VCaP (cell line): ENCODE data around the gene TNPO1.
"Not testable (repeated sequence)": the region's sequence is repeated elsewhere in the genome, so short reads cannot be mapped to it uniquely, and the experiment has no call there.

ENCODE experiments used
- H3K27ac ChIP-seq: fragments of 450-650 bp; 2 replicates; pipeline ENCODE4 v1.5.1; 2017
- TF ChIP-seq, protein P1 (sequence below): fragments of 450-650 bp; conservative IDR thresholded peaks from 2 replicates; pipeline ENCODE4 v1.5.1; 2017; ENCODE audit warnings: mild to moderate bottlenecking, moderate library complexity

Gene TNPO1

DNA sequence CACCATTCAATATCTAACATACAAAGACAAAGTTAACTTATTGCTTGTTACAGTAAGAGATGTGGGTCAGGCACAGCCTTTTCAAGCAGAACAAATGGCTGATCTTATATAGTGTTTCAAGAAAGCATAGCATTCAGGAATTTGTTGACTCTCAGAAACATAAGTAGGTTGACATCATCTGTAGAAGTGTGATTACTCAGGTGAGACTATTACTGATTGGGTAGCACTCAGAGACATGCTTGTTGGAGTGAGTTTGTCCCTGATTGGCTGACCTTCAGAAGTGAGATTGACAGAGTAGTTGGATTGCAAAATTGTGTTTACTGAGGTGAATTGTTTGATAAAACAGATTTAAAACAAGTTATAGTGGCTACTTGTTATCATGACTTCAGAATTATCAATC lies 30.7 kb upstream of the TNPO1 start:
- TF ChIP-seq, protein P1, sequence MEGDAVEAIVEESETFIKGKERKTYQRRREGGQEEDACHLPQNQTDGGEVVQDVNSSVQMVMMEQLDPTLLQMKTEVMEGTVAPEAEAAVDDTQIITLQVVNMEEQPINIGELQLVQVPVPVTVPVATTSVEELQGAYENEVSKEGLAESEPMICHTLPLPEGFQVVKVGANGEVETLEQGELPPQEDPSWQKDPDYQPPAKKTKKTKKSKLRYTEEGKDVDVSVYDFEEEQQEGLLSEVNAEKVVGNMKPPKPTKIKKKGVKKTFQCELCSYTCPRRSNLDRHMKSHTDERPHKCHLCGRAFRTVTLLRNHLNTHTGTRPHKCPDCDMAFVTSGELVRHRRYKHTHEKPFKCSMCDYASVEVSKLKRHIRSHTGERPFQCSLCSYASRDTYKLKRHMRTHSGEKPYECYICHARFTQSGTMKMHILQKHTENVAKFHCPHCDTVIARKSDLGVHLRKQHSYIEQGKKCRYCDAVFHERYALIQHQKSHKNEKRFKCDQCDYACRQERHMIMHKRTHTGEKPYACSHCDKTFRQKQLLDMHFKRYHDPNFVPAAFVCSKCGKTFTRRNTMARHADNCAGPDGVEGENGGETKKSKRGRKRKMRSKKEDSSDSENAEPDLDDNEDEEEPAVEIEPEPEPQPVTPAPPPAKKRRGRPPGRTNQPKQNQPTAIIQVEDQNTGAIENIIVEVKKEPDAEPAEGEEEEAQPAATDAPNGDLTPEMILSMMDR: no peak

DNA sequence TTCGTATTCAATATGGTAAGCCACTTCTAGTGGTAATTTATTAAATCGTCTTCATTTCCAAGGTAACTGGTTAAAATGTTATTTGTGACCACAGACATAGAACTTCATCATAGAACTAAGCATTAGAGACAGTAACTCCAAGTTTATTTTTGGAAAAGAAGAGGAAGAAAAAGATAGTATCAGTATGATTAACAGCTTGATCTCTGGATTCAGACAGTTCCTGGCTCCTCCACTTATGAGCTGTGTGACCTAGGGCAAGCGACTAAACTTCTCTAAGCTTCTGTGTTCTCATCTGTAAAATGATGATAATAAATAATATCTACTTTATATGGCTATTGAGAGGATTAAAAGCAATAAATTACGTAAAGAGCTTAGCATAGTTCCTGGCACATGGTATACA lies 29.8 kb upstream of the TNPO1 start:
- TF ChIP-seq, protein P1: no peak
- H3K27ac ChIP-seq: no peak overlapping the region

More for the DNA sequence above, 30.7 kb upstream of the TNPO1 start:
- H3K27ac ChIP-seq: no peak overlapping the region

DNA sequence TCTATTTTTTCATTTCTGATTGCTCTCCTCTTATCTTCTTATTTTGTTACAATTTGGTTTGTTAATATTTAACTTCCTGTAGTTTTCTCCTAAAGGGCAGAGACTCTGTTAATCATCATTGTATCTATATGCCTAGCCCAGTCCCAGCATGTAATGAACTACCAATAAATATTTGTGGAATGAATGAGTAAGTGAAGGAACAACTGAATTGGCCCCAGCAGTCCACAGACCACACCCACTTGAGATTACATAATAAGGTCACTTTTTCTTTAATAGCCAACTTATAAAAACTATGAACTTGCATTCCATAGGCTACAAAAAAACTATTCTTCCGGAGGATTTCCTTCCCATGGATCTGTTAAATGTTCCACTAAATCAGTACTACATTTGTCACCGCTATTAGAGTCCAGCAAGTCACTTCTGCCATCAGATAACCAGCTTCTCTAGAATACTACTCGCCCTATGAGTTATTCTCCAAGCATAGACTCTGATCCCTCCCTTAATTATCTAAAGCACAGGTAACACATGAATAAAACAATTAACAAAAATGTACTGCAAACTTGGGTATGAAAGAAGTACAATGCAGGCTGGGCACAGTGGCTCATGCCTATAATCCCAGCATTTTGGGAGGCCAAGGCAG lies 27.5 kb upstream of the TNPO1 start:
- H3K27ac ChIP-seq: no peak overlapping the region
- TF ChIP-seq, protein P1: no peak

DNA sequence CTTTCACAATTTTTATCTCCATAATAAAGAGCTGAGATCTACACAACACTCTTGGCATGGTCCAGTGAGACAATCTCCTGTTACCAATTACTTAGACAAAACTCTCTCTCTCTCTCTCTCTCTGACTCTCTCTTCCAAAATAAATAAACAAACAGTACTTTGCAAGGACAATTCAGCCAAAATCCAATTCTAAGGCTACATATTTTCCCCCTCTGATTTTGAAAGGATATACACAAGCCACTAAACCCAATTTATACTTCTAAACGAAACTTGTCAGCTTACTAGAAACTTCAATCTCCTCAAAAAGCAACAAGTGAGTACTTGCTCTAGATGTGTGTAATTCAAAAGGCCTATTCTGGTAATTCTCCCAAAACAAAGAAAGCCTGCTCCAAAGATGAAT lies 26.3 kb upstream of the TNPO1 start:
- H3K27ac ChIP-seq: no peak overlapping the region
- TF ChIP-seq, protein P1: no peak

DNA sequence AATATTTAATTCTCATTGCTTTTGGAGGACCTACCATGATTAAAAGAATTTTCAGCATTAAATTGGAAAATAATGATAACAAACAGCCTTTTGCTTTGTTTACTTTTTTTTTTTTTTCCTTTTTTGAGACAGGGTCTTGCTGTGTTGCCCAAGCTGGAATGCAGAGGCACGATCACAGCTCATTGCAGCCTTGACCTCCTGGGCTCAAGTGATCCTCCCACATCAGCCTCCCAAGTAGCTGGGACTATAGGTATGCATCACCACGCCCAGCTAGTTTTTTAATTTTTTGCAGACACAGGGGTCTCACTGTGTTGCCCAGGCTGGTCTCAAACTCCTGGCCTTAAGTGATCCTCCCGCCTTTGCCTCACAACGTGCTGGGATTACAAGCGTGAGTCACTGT lies 23.8 kb upstream of the TNPO1 start:
- not testable (repeated sequence) for H3K27ac ChIP-seq

DNA sequence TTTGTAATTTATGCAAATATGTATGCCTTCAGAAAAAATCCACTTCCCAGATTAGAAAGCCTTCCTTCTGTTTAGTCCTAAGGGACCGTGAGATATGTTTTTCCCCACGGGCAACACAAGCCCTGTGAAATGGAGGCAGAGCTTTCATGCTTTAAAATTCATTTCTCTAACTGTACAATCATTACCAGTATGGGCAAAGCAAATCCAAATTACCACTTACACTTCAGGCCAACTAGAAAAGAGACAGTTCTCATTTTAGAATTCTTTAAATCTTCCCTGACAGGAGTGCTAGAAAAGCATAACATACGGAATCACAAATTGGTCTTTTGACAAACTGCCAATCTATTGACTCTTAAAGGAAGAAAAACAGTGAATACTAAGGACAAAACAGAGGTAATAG lies 20.5 kb upstream of the TNPO1 start:
- no peak overlapping the region for H3K27ac ChIP-seq
- TF ChIP-seq, protein P1: no peak

DNA sequence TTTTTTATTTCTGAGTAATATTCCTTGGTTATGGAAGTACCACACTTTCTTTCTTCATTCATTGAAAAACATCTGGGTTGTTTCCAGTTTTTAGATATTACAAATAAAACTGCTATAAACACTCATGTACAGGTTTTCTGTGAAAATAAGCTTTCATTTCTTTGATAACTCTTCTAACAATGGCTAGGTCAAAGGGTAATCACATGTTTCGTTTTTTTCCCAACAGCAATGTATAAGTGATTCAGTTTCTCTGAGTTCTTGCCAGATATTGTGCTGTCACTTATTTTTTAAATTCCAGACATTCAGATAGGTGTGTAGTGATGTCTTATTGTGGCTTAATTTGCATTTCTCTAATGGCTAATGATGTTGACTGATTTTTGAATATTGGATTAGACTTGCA lies 16.7 kb upstream of the TNPO1 start:
- TF ChIP-seq, protein P1: no peak
- H3K27ac ChIP-seq: no peak overlapping the region

DNA sequence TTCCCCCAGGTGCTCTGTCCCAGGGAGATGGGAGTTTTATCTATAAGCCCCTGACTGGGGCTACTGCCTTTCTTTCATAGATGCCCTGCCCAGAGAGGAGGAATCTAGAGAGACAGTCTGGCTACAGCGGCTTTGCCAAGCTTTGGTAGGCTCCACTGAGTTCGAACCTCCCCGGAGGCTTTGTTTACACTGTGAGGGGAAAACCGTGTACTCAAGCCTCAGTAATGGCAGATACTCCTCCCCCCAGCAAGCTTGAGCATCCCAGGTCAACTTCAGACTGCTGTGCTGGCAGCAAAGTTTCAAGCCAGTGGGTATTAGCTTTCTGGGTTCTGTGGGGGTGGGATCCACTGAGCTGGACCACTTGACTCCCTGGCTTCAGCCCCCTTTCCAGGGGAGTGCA lies 7.8 kb upstream of the TNPO1 start:
- H3K27ac ChIP-seq: not testable (repeated sequence)

DNA sequence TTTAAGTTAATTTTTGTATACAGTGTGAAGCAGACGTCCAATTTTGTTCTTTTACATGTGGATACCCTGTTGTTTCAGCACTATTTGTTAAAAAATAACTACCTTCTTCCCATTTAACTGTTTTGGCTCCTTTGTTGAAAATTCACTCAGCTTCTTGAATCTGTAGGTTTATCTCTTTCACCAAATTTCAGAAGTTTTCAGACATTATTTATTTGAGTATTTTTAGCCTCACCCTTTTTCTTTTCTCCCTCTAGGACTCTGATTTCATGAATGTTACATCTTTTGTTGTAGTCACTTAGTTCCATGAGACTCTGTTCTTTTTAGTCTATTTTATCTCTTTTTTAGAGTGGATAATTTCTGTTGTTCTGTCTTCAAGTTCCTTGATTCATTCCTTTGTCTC lies 4.6 kb upstream of the TNPO1 start:
- TF ChIP-seq, protein P1: no peak
- no peak overlapping the region for H3K27ac ChIP-seq
